ENCODE data around the gene RABGAP1L.

DNA sequence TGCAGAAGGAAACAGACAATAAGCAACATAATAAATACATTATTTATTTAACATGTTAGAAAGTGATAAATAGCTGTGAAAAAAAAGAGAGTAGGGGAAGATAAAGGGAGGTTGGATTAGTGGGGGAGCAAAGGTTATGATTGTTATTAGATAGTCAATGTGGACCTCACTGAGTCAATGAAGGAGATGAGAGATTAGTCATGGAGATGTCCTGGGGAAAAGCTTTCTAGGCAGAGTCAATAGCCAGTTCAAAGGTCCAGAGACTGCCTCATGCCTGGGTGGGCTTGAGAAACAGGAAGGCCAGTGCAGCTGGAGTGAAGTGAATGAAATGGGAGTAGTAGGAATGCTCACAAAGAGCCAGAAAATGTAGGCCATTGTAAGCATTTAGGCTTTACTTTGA, 653.3 kb downstream of the RABGAP1L start:
- no peak for TF ChIP-seq POLR2A (IDR thresholded peaks at IDR 0.05; ENCODE audit: low read depth, low read length)
- TF ChIP-seq POLR2AphosphoS5 (IDR thresholded peaks at IDR 0.05; ENCODE audit: low read depth, low read length), result no peak
- 0 out of 2 replicates have a peak, but pooled peaks have one; percentile 2 for TF ChIP-seq SPI1 (IDR thresholded peaks at IDR 0.05; ENCODE audit: low read depth, low read length)
- no peak for TF ChIP-seq PAX5 (IDR thresholded peaks at IDR 0.05; ENCODE audit: insufficient read depth, low read length, severe bottlenecking)
